Measurements from ENCODE around the gene GDF10.

DNA sequence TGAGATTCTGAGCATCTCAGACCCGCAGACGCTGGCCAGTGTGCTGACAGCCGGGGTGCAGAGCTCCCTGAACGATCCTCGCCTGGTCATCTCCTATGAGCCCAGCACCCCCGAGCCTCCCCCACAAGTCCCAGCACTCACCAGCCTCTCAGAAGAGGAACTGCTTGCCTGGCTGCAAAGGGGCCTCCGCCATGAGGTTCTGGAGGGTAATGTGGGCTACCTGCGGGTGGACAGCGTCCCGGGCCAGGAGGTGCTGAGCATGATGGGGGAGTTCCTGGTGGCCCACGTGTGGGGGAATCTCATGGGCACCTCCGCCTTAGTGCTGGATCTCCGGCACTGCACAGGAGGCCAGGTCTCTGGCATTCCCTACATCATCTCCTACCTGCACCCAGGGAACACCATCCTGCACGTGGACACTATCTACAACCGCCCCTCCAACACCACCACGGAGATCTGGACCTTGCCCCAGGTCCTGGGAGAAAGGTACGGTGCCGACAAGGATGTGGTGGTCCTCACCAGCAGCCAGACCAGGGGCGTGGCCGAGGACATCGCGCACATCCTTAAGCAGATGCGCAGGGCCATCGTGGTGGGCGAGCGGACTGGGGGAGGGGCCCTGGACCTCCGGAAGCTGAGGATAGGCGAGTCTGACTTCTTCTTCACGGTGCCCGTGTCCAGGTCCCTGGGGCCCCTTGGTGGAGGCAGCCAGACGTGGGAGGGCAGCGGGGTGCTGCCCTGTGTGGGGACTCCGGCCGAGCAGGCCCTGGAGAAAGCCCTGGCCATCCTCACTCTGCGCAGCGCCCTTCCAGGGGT lies 48.9 kb downstream of the GDF10 start:
- no peak for TF ChIP-seq ZEB2 (tag by site-specific recombination; IDR thresholded peaks at IDR 0.05)
- TF ChIP-seq SCRT1 (tag by site-specific recombination; IDR thresholded peaks at IDR 0.05; ENCODE audit: borderline replicate concordance) = no peak
- TF ChIP-seq ZNF146 (tag by site-specific recombination; IDR thresholded peaks at IDR 0.05) = no peak
- TF ChIP-seq, protein P1, sequence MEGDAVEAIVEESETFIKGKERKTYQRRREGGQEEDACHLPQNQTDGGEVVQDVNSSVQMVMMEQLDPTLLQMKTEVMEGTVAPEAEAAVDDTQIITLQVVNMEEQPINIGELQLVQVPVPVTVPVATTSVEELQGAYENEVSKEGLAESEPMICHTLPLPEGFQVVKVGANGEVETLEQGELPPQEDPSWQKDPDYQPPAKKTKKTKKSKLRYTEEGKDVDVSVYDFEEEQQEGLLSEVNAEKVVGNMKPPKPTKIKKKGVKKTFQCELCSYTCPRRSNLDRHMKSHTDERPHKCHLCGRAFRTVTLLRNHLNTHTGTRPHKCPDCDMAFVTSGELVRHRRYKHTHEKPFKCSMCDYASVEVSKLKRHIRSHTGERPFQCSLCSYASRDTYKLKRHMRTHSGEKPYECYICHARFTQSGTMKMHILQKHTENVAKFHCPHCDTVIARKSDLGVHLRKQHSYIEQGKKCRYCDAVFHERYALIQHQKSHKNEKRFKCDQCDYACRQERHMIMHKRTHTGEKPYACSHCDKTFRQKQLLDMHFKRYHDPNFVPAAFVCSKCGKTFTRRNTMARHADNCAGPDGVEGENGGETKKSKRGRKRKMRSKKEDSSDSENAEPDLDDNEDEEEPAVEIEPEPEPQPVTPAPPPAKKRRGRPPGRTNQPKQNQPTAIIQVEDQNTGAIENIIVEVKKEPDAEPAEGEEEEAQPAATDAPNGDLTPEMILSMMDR (tag by site-specific recombination; IDR thresholded peaks at IDR 0.05) = no peak
- no peak for TF ChIP-seq MYNN (tag by site-specific recombination; IDR thresholded peaks at IDR 0.05; ENCODE audit: borderline replicate concordance)
